CD4-positive, alpha-beta memory T cell (primary cell): Measurements from ENCODE around the gene BTG1. TPM values are rescaled to one million over a fixed set of nuclear protein-coding genes. Genes with fewer than 3 reads are reported as not detected.

ENCODE experiments used
- CTCF ChIA-PET: fragments of 350-600 bp; sonication (Branson Sonifier 250); formaldehyde crosslinking; loops from one replicate; lab custom pipeline; 2021; ENCODE audit warnings: inconsistent platforms; ENCODE audit not compliant: partially characterized antibody; lab: Charles Lee
- POLR2A ChIA-PET: fragments of 350-600 bp; sonication (Branson Sonifier 250); formaldehyde crosslinking; loops from one replicate; lab custom pipeline; 2021; ENCODE audit not compliant: partially characterized antibody; lab: Charles Lee
- DNase-seq, 5 donors: peaks; one replicate each; pipeline versions ENCODE4 v3.0.0 to v3.0.0-alpha.2; 2020 to 2022; ENCODE audit warnings: mixed read lengths in 1 of 5
- H3K27ac ChIP-seq: one replicate; pipeline ENCODE4 v1.7.0; 2013; ENCODE audit warnings: low read depth, low read length
- H3K27me3 ChIP-seq: 2 replicates; pipeline ENCODE4 v1.7.0; 2013; ENCODE audit warnings: mild to moderate bottlenecking, low read length, moderate library complexity; ENCODE audit not compliant: insufficient read depth
- H3K36me3 ChIP-seq: 2 replicates; pipeline ENCODE4 v1.7.0; 2013; ENCODE audit warnings: mild to moderate bottlenecking, low read length, moderate library complexity; ENCODE audit not compliant: insufficient read depth
- H3K4me1 ChIP-seq: 2 replicates; pipeline ENCODE4 v1.7.0; 2013; ENCODE audit warnings: mild to moderate bottlenecking, low read length, moderate library complexity; ENCODE audit not compliant: insufficient read depth
- H3K4me3 ChIP-seq, 2 donors: one replicate each; pipeline ENCODE4 v1.7.0; 2013; ENCODE audit warnings: low read length in 2 of 2, mild to moderate bottlenecking in 1 of 2
- H3K9me3 ChIP-seq, 2 donors: one replicate each; pipeline ENCODE4 v1.7.0; 2013; ENCODE audit warnings: low read length in 2 of 2, control low read depth in 1 of 2; ENCODE audit not compliant: control insufficient read depth in 1 of 2
- H3K27ac Mint-ChIP-seq, 7 donors: one replicate each; pipeline ENCODE4 v1.8.0; 2020 to 2021; ENCODE audit warnings: mixed read lengths in 7 of 7, mild to moderate bottlenecking in 6 of 7, inconsistent platforms in 3 of 7, moderate library complexity in 3 of 7
- H3K27me3 Mint-ChIP-seq, 2 donors: one replicate each; pipeline ENCODE4 v1.8.0; 2020 to 2021; ENCODE audit warnings: mixed read lengths in 2 of 2
- H3K36me3 Mint-ChIP-seq, 2 donors: one replicate each; pipeline ENCODE4 v1.8.0; 2020 to 2021; ENCODE audit warnings: mixed read lengths in 2 of 2, inconsistent platforms in 1 of 2, mild to moderate bottlenecking in 1 of 2
- H3K4me1 Mint-ChIP-seq, 4 donors: one replicate each; pipeline ENCODE4 v1.8.0; 2020 to 2021; ENCODE audit warnings: mixed read lengths in 4 of 4, mild to moderate bottlenecking in 1 of 4
- H3K4me3 Mint-ChIP-seq, 8 donors: one replicate each; pipeline ENCODE4 v1.8.0; 2020 to 2021; ENCODE audit warnings: mixed read lengths in 8 of 8, mild to moderate bottlenecking in 7 of 8, moderate library complexity in 6 of 8, inconsistent platforms in 3 of 8
- H3K9me3 Mint-ChIP-seq, 8 donors: one replicate each; pipeline ENCODE4 v1.8.0; 2020 to 2021; ENCODE audit warnings: mixed read lengths in 8 of 8, mild to moderate bottlenecking in 5 of 8, inconsistent platforms in 3 of 8, moderate library complexity in 1 of 8
- intact Hi-C: fragments of 100-400 bp; cut with micrococcal nuclease; formaldehyde crosslinking; loops from one replicate; pipeline ENCODE4 v1.15.1; 2023
- polyA plus RNA-seq, 2 donors: library from polyadenylated mRNA; unstranded; fragments of 300-500 nt; fragmentation: Illumina TruSeq; gene quantifications; one replicate each; pipeline ENCODE4 v1.2.3, GENCODE V29; 2021
- total RNA-seq, 2 experiments: library from RNA; stranded (reverse); gene quantifications; one replicate each; pipeline ENCODE4 v1.2.3, GENCODE V29; 2021

BTG1 gene
- total and polyA plus RNA-seq, 4 experiments from 2014 or later: 339 to 765 (median 450) TPM

DNA sequence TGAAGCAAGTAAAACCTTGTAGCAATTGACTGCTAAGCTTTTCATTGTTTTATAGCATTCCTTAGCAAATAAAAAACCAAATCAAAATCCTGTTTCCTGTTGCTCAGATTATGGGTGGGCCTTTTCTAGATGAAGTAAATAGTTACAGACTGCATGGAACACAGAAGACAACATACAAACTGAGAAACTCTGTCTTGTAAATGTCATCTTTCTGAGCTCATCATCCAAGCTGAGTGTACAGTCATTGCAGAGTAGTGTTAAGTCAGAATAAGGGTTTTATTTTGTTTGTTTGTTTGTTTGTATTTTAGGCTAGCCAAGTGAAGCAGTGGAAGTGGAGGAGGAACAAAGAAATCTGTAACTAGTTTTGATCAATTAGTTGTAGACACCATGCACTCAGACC is 24.4 kb upstream of the BTG1 start:
- no peaks in the 10 kb centered on the region for H3K36me3 Mint-ChIP-seq
- H3K27me3 ChIP-seq: no peaks in the 10 kb centered on the region
- peak overlapping the region in 1 of 7 donors; percentile 13 for H3K27ac Mint-ChIP-seq
- H3K27ac ChIP-seq: no peak overlapping the region
- H3K4me1 ChIP-seq: peaks cover 12% of the 10 kb centered on the region
- no peaks in the 10 kb centered on the region for H3K9me3 ChIP-seq
- intact Hi-C loops: no loop called here
- DNase-seq: no peak
- no peak overlapping the region for H3K4me3 ChIP-seq
- H3K4me3 Mint-ChIP-seq: no peak overlapping the region
- no peaks in the 10 kb centered on the region for H3K27me3 Mint-ChIP-seq
- H3K9me3 Mint-ChIP-seq: no peaks in the 10 kb centered on the region
- H3K4me1 Mint-ChIP-seq: peaks cover 4 to 18% (median 12%) of the 10 kb centered on the region in 4 donors
- ChIA-PET CTCF (no interaction called here), POLR2A (interaction anchor here (1.0 kb wide), 1 partner anchor 24 kb away, joined by 3 read pairs; the partner anchor contains the start of gene BTG1)
- H3K36me3 ChIP-seq: no peaks in the 10 kb centered on the region

DNA sequence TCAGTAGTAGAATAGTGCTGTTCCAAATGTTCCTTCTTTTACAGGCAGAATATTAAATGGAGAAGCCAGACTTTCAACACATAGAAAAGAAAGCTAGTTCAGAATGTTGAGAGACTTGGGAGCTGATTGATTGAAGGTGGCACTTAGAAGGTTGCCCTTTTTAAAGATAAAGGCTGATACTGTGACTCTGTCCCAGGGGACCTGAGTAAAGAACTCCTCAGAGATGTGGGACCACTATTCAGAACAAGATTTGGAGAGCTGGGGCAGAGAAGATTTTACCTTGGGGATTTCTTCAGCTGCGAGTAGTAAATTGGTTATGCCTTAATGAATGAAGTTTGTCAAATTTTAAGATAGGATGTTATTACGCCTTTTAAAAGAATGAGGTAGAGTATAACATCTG is 21.4 kb upstream of the BTG1 start:
- Histone ChIP-seq H3K9me3 (no peaks in the 10 kb centered on the region), H3K27ac (no peak overlapping the region), H3K4me3 (no peak overlapping the region), H3K4me1 (peaks cover 3% of the 10 kb centered on the region), H3K36me3 (no peaks in the 10 kb centered on the region), H3K27me3 (no peaks in the 10 kb centered on the region)
- Mint-ChIP-seq H3K27ac (no peak overlapping the region), H3K27me3 (no peaks in the 10 kb centered on the region), H3K36me3 (peaks cover 0 to 3% of the 10 kb centered on the region in 2 donors), H3K4me1 (peaks cover 8 to 22% (median 10%) of the 10 kb centered on the region in 4 donors), H3K9me3 (peaks cover 0 to 2% (median 0%) of the 10 kb centered on the region in 8 donors), H3K4me3 (no peak overlapping the region)
- POLR2A ChIA-PET: interaction anchor here (1.1 kb wide), 1 partner anchor 21 kb away, joined by 4 read pairs; the partner anchor contains the start of gene BTG1
- intact Hi-C loops: no loop called here
- CTCF ChIA-PET: interaction anchor here (1.2 kb wide), 1 partner anchor 21 kb away, joined by 3 read pairs; the partner anchor contains the start of gene BTG1
- DNase-seq: no peak

DNA sequence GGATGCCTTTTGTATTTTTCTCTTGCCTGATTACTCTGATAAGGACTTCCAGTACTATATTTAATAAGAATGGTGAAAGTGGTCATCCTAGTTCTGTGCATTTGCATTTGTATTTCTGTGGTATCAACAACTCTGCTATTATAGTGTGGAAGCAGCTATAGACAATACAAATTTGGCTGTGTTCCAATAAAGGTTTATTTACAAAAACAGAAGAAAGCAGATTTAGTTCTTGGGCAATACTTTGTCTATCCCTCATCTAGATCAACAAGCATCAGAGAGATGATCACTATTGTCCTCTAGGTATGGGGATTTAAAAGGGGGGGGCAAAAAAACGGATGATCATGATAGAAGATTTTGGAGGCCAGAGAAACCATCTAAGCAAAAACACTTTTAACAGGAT is 19.1 kb upstream of the BTG1 start:
- no peak overlapping the region for H3K27ac ChIP-seq
- ChIA-PET POLR2A (no interaction called here), CTCF (interaction anchor here (1.0 to 1.1 kb wide), 2 partner anchors 9 to 53 kb away, joined by 3 to 4 read pairs; no protein-coding TSS in a partner anchor)
- peaks cover 8 to 21% (median 9%) of the 10 kb centered on the region in 4 donors for H3K4me1 Mint-ChIP-seq
- H3K36me3 ChIP-seq: no peaks in the 10 kb centered on the region
- peaks cover 0 to 2% (median 0%) of the 10 kb centered on the region in 8 donors for H3K9me3 Mint-ChIP-seq
- no peaks in the 10 kb centered on the region for H3K9me3 ChIP-seq
- H3K4me3 Mint-ChIP-seq: no peak overlapping the region
- no peak overlapping the region for H3K4me3 ChIP-seq
- intact Hi-C loops: no loop called here
- DNase-seq: no peak
- H3K27me3 ChIP-seq: no peaks in the 10 kb centered on the region
- H3K27me3 Mint-ChIP-seq: no peaks in the 10 kb centered on the region
- peaks cover 3% of the 10 kb centered on the region for H3K4me1 ChIP-seq
- H3K27ac Mint-ChIP-seq: no peak overlapping the region
- H3K36me3 Mint-ChIP-seq: peaks cover 0 to 3% of the 10 kb centered on the region in 2 donors

DNA sequence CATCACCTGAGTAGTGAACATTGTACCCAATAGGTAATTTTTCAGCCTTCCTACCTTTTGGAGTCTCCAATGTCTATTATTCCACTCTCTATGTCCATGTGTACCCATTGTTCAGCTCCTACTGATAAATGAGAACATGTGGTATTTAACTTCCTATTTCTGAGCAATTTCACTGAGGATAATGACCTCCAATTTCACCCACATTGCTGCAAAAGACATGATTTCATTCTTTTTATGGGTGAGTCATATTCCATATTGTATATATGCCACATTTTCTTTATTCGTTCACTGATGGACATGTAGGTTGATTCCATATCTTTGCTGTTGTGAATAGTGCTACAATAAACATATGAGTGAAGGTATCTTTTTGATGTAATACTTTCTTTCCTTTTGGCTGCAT is 16.4 kb upstream of the BTG1 start:
- ChIA-PET POLR2A (interaction anchor here (0.7 to 4.5 kb wide), 2 partner anchors 17 to 46 kb away, joined by 3 to 25 read pairs; partner anchors contain the start of gene BTG1), CTCF (no interaction called here)
- H3K4me3 Mint-ChIP-seq: no peak overlapping the region
- no peak overlapping the region for H3K27ac Mint-ChIP-seq
- Histone ChIP-seq H3K36me3 (no peaks in the 10 kb centered on the region), H3K27me3 (no peaks in the 10 kb centered on the region), H3K4me1 (peaks cover 30% of the 10 kb centered on the region), H3K27ac (no peak overlapping the region), H3K4me3 (no peak overlapping the region), H3K9me3 (no peaks in the 10 kb centered on the region)
- DNase-seq: no peak
- intact Hi-C loops: no loop called here
- H3K36me3 Mint-ChIP-seq: peaks cover 0 to 3% of the 10 kb centered on the region in 2 donors
- H3K9me3 Mint-ChIP-seq: peaks cover 0 to 2% (median 0%) of the 10 kb centered on the region in 8 donors
- H3K27me3 Mint-ChIP-seq: no peaks in the 10 kb centered on the region
- H3K4me1 Mint-ChIP-seq: peaks cover 26 to 45% (median 29%) of the 10 kb centered on the region in 4 donors

DNA sequence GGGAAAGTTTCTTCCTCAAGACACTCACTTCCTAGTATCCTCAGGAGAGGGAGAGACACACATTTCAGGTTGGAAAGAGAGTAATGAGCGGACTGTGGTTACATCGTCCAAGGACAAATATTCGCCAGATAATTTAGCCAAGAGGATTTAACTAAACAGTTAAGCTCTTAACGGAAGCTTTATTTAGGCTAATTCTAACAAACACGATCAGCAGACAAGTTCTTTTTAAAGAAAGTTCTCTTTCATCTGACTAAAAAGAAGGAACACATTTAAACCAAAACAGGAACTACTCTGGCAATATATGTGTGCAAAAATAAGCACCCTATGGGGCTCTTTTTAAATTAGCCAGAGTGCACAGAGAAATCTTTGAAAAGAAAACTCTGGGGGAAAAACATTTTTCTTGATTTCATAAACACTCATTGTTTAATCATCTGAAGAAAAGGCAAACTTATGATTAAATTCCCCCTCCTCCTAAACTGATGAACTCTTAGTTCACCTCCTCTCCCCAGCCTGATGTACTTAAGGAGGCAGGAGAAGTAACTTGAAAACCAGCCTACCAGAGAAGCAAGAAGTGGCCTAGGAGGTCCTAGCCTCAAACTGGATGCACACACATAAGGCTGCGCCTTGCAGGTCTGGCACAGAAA is 13.3 kb upstream of the BTG1 start:
- Mint-ChIP-seq H3K4me1 (peaks cover 26 to 53% (median 37%) of the 10 kb centered on the region in 4 donors), H3K27me3 (no peaks in the 10 kb centered on the region), H3K27ac (peak overlapping the region; percentile 51 to 94 (median 84)), H3K36me3 (peaks cover 0 to 2% of the 10 kb centered on the region in 2 donors), H3K4me3 (peak overlapping the region; percentile 23 to 83 (median 64)), H3K9me3 (peaks cover 0 to 5% (median 0%) of the 10 kb centered on the region in 8 donors)
- Histone ChIP-seq H3K4me1 (peaks cover 34% of the 10 kb centered on the region), H3K36me3 (no peaks in the 10 kb centered on the region), H3K9me3 (no peaks in the 10 kb centered on the region), H3K27me3 (no peaks in the 10 kb centered on the region), H3K4me3 (no peak overlapping the region), H3K27ac (no peak overlapping the region)
- intact Hi-C loops: loop anchor here (1.0 kb wide), 1 partner anchor 12 kb away; no protein-coding TSS in a partner anchor
- ChIA-PET CTCF (interaction anchor here (1.2 to 1.5 kb wide), 2 partner anchors 10 to 13 kb away, joined by 3 to 4 read pairs; partner anchors contain the start of gene BTG1), POLR2A (interaction anchor here (1.4 to 1.9 kb wide), 2 partner anchors 13 to 15 kb away, joined by 5 to 18 read pairs; partner anchors contain the start of gene BTG1)
- DNase-seq: peak in 1 of 5 donors; percentile 1

- H3K9me3 Mint-ChIP-seq: peaks cover 0 to 6% (median 0%) of the 10 kb centered on the region in 8 donors
- H3K4me3 ChIP-seq: no peak overlapping the region
- peaks cover 34% of the 10 kb centered on the region for H3K4me1 ChIP-seq
- DNase-seq: no peak
- H3K36me3 Mint-ChIP-seq: peaks cover 0 to 4% of the 10 kb centered on the region in 2 donors
- peaks cover 25 to 41% (median 36%) of the 10 kb centered on the region in 4 donors for H3K4me1 Mint-ChIP-seq
- H3K27ac ChIP-seq: no peak overlapping the region
- peak overlapping the region in 5 of 7 donors; percentile 5 to 57 (median 20) for H3K27ac Mint-ChIP-seq
- intact Hi-C loops: no loop called here
- POLR2A ChIA-PET: interaction anchor here (1.0 to 2.4 kb wide), 3 partner anchors 10 to 16 kb away, joined by 3 to 9 read pairs (median 8); partner anchors contain the start of gene BTG1
- H3K27me3 ChIP-seq: no peaks in the 10 kb centered on the region
- no peaks in the 10 kb centered on the region for H3K9me3 ChIP-seq
- CTCF ChIA-PET: no interaction called here
- H3K27me3 Mint-ChIP-seq: no peaks in the 10 kb centered on the region
- peak overlapping the region in 3 of 8 donors; percentile 11 to 42 (median 13) for H3K4me3 Mint-ChIP-seq
- H3K36me3 ChIP-seq: no peaks in the 10 kb centered on the region
These were observed 11.2 kb upstream of the BTG1 start for GRCh38 chr12:92156704-92157395.
